Effector memory CD4-positive, alpha-beta T cell (primary cell): ENCODE data around the gene GAPDH.
"Not testable (repeated sequence)": the region's sequence is repeated elsewhere in the genome, so short reads cannot be mapped to it uniquely, and the experiment has no call there.

ENCODE experiments used
- DNase-seq, 3 donors: peaks; one replicate each; pipeline ENCODE4 v3.0.0-alpha.2; 2020
- H3K27ac ChIP-seq: 2 replicates; pipeline ENCODE4 v1.7.0; 2013; ENCODE audit warnings: mild to moderate bottlenecking, low read length, moderate library complexity; ENCODE audit not compliant: insufficient read depth, poor library complexity, severe bottlenecking
- H3K27me3 ChIP-seq: replicated peaks from 2 replicates; pipeline ENCODE4 v1.7.0; 2013; ENCODE audit warnings: mild to moderate bottlenecking, low read length; ENCODE audit not compliant: insufficient read depth, control insufficient read depth, poor library complexity, severe bottlenecking
- H3K36me3 ChIP-seq: 2 replicates; pipeline ENCODE4 v1.7.0; 2013; ENCODE audit warnings: mild to moderate bottlenecking, low read length, moderate library complexity; ENCODE audit not compliant: control insufficient read depth, insufficient read depth
- H3K4me1 ChIP-seq: 2 replicates; pipeline ENCODE4 v1.7.0; 2013; ENCODE audit warnings: low read length, mild to moderate bottlenecking; ENCODE audit not compliant: control insufficient read depth, insufficient read depth, poor library complexity, severe bottlenecking
- H3K4me3 ChIP-seq: 2 replicates; pipeline ENCODE4 v1.7.0; 2013; ENCODE audit warnings: low read length, low read depth, mild to moderate bottlenecking; ENCODE audit not compliant: insufficient read depth, poor library complexity, severe bottlenecking
- H3K9me3 ChIP-seq: 2 replicates; pipeline ENCODE4 v1.7.0; 2013; ENCODE audit warnings: mild to moderate bottlenecking, low read length, moderate library complexity; ENCODE audit not compliant: control insufficient read depth

GAPDH gene

GRCh38 chr12:6551496-6552139, 17.3 kb downstream of the GAPDH start:
- no peaks in the 10 kb centered on the region for H3K27me3 ChIP-seq
- H3K4me3 ChIP-seq = no peak overlapping the region
- H3K9me3 ChIP-seq = no peaks in the 10 kb centered on the region
- H3K27ac ChIP-seq = no peak overlapping the region
- H3K36me3 ChIP-seq = peaks cover 39% of the 10 kb centered on the region
- peaks cover 15% of the 10 kb centered on the region for H3K4me1 ChIP-seq
- DNase-seq = no peak

- H3K27ac ChIP-seq = no peak overlapping the region
- H3K4me3 ChIP-seq = no peak overlapping the region
- no peaks in the 10 kb centered on the region for H3K9me3 ChIP-seq
Observed at GRCh38 chr12:6552140-6552551, 17.8 kb downstream of the GAPDH start.

GRCh38 chr12:6553051-6553868, 18.9 kb downstream of the GAPDH start:
- Histone ChIP-seq H3K9me3 (no peaks in the 10 kb centered on the region), H3K4me3 (no peak overlapping the region), H3K36me3 (peaks cover 22% of the 10 kb centered on the region), H3K4me1 (peaks cover 15% of the 10 kb centered on the region), H3K27me3 (no peaks in the 10 kb centered on the region), H3K27ac (no peak overlapping the region)
- DNase-seq = no peak

More at GRCh38 chr12:6552140-6552551, 17.8 kb downstream of the GAPDH start:
- DNase-seq = no peak
- H3K36me3 ChIP-seq = peaks cover 33% of the 10 kb centered on the region
- no peaks in the 10 kb centered on the region for H3K27me3 ChIP-seq
- peaks cover 15% of the 10 kb centered on the region for H3K4me1 ChIP-seq

- peak overlapping the region; percentile 89 for H3K4me3 ChIP-seq
- peak; percentile 42 to 63 (median 53) for DNase-seq
- peaks cover 15% of the 10 kb centered on the region for H3K4me1 ChIP-seq
- H3K36me3 ChIP-seq = peaks cover 13% of the 10 kb centered on the region
- H3K9me3 ChIP-seq = no peaks in the 10 kb centered on the region
- H3K27ac ChIP-seq = no peak overlapping the region
- H3K27me3 ChIP-seq = no peaks in the 10 kb centered on the region
Observed at GRCh38 chr12:6554168-6555017, 20.1 kb downstream of the GAPDH start.

- Histone ChIP-seq H3K27me3 (no peaks in the 10 kb centered on the region), H3K27ac (peak overlapping the region; percentile 29), H3K9me3 (no peaks in the 10 kb centered on the region), H3K36me3 (peaks cover 15% of the 10 kb centered on the region), H3K4me1 (peaks cover 15% of the 10 kb centered on the region), H3K4me3 (peak overlapping the region; percentile 89)
- no peak for DNase-seq
Observed at GRCh38 chr12:6555018-6555691, 20.8 kb downstream of the GAPDH start.

GRCh38 chr12:6556496-6556817, 22.1 kb downstream of the GAPDH start:
- H3K9me3 ChIP-seq, H3K27ac ChIP-seq, DNase-seq, H3K27me3 ChIP-seq: not testable (repeated sequence)
- Histone ChIP-seq H3K4me1 (peaks cover 15% of the 10 kb centered on the region), H3K4me3 (peak overlapping the region; percentile 89), H3K36me3 (peaks cover 23% of the 10 kb centered on the region)

- Histone ChIP-seq H3K9me3 (no peaks in the 10 kb centered on the region), H3K27ac (no peak overlapping the region), H3K4me3 (no peak overlapping the region), H3K36me3 (peaks cover 27% of the 10 kb centered on the region), H3K4me1 (peaks cover 15% of the 10 kb centered on the region), H3K27me3 (no peaks in the 10 kb centered on the region)
- no peak for DNase-seq
Observed at GRCh38 chr12:6556857-6557256, 22.5 kb downstream of the GAPDH start.

GRCh38 chr12:6558014-6558760, 23.9 kb downstream of the GAPDH start:
- peak in 1 of 3 donors; percentile 48 for DNase-seq
- H3K4me3 ChIP-seq, H3K27ac ChIP-seq, H3K27me3 ChIP-seq, H3K9me3 ChIP-seq: not testable (repeated sequence)
- Histone ChIP-seq H3K4me1 (peaks cover 16% of the 10 kb centered on the region), H3K36me3 (peaks cover 40% of the 10 kb centered on the region)

GRCh38 chr12:6559500-6559899, 25.2 kb downstream of the GAPDH start:
- Histone ChIP-seq H3K9me3 (no peaks in the 10 kb centered on the region), H3K27ac (no peak overlapping the region), H3K27me3 (no peaks in the 10 kb centered on the region), H3K36me3 (peaks cover 46% of the 10 kb centered on the region), H3K4me1 (peaks cover 13% of the 10 kb centered on the region), H3K4me3 (no peak overlapping the region)
- no peak for DNase-seq
